Body of pancreas (tissue), 4 donors: ENCODE measurements around the gene SLC52A3. TPM values are rescaled to one million over a fixed set of nuclear protein-coding genes. Genes with fewer than 3 reads are reported as not detected.
A peak's percentile ranks its signal among the peaks of the same experiment; 100 is the strongest.

Source experiments
- ATAC-seq: fragments of 150-250 bp; one replicate; pipeline ENCODE4 v1.9.1; 2016
- DNase-seq, 4 donors: peaks; one replicate each; pipeline ENCODE4 v3.0.0-alpha.2; 2019
- H3K27ac ChIP-seq, 4 donors: fragments of 200-600 bp; sonication (generic); 1 replicate in 3 of 4; 2 replicates in 1 of 4; pipeline versions ENCODE4 v1.5.1 to v1.6.1; 2016 to 2019; ENCODE audit warnings: mild to moderate bottlenecking in 1 of 4, mixed read lengths in 1 of 4, moderate library complexity in 1 of 4
- H3K27me3 ChIP-seq, 2 donors: fragments of 200-600 bp; sonication (generic); one replicate each; pipeline ENCODE4 v1.6.0; 2016; ENCODE audit warnings: mild to moderate bottlenecking in 1 of 2
- H3K36me3 ChIP-seq, 2 donors: fragments of 200-600 bp; sonication (generic); replicated peaks in 1 of 2; 2 replicates each; pipeline ENCODE4 v1.5.1; 2016; ENCODE audit warnings: low read depth in 2 of 2; ENCODE audit not compliant: insufficient read depth in 1 of 2
- H3K4me1 ChIP-seq: fragments of 200-600 bp; sonication (generic); one replicate; pipeline ENCODE4 v1.6.0; 2016
- H3K4me3 ChIP-seq, 2 donors: fragments of 200-600 bp; sonication (generic); 1 replicate in 1 of 2; 2 replicates in 1 of 2; pipeline ENCODE4 v1.5.1; 2016 to 2019
- H3K9me3 ChIP-seq, 3 donors: fragments of 200-600 bp; sonication (generic); 1 replicate in 2 of 3; 2 replicates in 1 of 3; pipeline ENCODE4 v1.5.1; 2016
- CTCF ChIP-seq, 7 experiments: fragments of 450-650 bp in 4 of 7; fragments of 200-600 bp in 3 of 7; sonication (generic) in 3 of 7; IDR thresholded peaks; one replicate each; pipeline ENCODE4 v1.5.1; 2016 to 2019; ENCODE audit warnings: antibody characterized with exemption in 7 of 7
- POLR2A ChIP-seq, 3 donors: fragments of 450-650 bp; IDR thresholded peaks; one replicate each; pipeline ENCODE4 v1.6.1; 2016; ENCODE audit warnings: antibody characterized with exemption in 3 of 3, mild to moderate bottlenecking in 2 of 3
- WGBS, 2 donors: methylation state at CpG; one replicate each; pipeline ENCODE4 v1.1.5; 2017; 5-methylcytosine and 5-hydroxymethylcytosine counted together
- intact Hi-C: fragments of 100-400 bp; cut with DNase I; formaldehyde crosslinking; loops from one replicate; pipeline ENCODE4 v1.15.1; 2023
- total RNA-seq, 2 donors: library from RNA; depleted of rRNA; stranded (reverse); fragments of >200 nt; gene quantifications; one replicate each; pipeline ENCODE4 v1.1.0, GENCODE V29; 2016

The SLC52A3 gene
- total RNA-seq, 2 donors from 2014 or later: 0.33 to 1.3 TPM

DNA sequence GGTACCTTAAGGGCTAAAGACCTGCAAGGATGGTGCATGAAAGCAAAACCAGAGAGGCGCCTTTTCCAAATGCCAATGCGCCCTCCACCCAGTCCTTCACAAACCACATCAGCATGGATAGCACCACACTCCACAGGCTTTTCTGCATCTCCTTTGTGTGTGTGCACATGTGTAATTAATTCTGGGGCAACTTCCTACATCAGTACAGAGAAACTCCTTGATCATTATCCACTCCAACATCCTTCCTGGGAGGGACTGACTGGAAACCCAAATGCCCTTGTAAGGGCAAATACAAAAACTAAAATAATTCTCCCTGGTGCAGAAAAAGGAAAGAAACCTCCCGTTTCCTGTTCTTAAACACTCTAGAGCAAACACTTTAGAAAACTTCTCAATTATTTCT, 10.8 kb downstream of the SLC52A3 start:
- Histone ChIP-seq H3K4me3 (no peak overlapping the region), H3K27me3 (no peaks in the 10 kb centered on the region), H3K27ac (no peak overlapping the region), H3K4me1 (no peaks in the 10 kb centered on the region), H3K36me3 (no peaks in the 10 kb centered on the region), H3K9me3 (no peaks in the 10 kb centered on the region)
- no peak for DNase-seq
- ATAC-seq: no peak
- TF ChIP-seq POLR2A (IDR thresholded peaks at IDR 0.05): no peak
- WGBS, 2 donors: 48 to 59% methylated on average over 3 of the region's 3 CpGs
- intact Hi-C loops: no loop called here

GRCh38 chr20:755941-756340, 12.4 kb downstream of the SLC52A3 start:
- H3K36me3 ChIP-seq: no peaks in the 10 kb centered on the region
- no peak for DNase-seq
- WGBS, 2 donors: 58 to 62% methylated on average over 6 of the region's 6 CpGs
- H3K4me1 ChIP-seq: no peaks in the 10 kb centered on the region
- no peak overlapping the region for H3K4me3 ChIP-seq
- H3K27ac ChIP-seq: no peak overlapping the region
- no peaks in the 10 kb centered on the region for H3K27me3 ChIP-seq
- no peaks in the 10 kb centered on the region for H3K9me3 ChIP-seq
- intact Hi-C loops: no loop called here
- TF ChIP-seq POLR2A (IDR thresholded peaks at IDR 0.05) (no peak), CTCF (IDR thresholded peaks at IDR 0.05) (no peak)
- ATAC-seq: no peak

GRCh38 chr20:754904-755303, 13.4 kb downstream of the SLC52A3 start:
- intact Hi-C loops: no loop called here
- no peaks in the 10 kb centered on the region for H3K9me3 ChIP-seq
- TF ChIP-seq CTCF (IDR thresholded peaks at IDR 0.05) (no peak), POLR2A (IDR thresholded peaks at IDR 0.05) (no peak)
- H3K36me3 ChIP-seq: no peaks in the 10 kb centered on the region
- H3K4me3 ChIP-seq: no peak overlapping the region
- DNase-seq: no peak
- WGBS, 2 donors: 59 to 72% methylated on average over 3 of the region's 3 CpGs
- no peak for ATAC-seq
- H3K4me1 ChIP-seq: no peaks in the 10 kb centered on the region
- H3K27ac ChIP-seq: no peak overlapping the region
- H3K27me3 ChIP-seq: no peaks in the 10 kb centered on the region

DNA sequence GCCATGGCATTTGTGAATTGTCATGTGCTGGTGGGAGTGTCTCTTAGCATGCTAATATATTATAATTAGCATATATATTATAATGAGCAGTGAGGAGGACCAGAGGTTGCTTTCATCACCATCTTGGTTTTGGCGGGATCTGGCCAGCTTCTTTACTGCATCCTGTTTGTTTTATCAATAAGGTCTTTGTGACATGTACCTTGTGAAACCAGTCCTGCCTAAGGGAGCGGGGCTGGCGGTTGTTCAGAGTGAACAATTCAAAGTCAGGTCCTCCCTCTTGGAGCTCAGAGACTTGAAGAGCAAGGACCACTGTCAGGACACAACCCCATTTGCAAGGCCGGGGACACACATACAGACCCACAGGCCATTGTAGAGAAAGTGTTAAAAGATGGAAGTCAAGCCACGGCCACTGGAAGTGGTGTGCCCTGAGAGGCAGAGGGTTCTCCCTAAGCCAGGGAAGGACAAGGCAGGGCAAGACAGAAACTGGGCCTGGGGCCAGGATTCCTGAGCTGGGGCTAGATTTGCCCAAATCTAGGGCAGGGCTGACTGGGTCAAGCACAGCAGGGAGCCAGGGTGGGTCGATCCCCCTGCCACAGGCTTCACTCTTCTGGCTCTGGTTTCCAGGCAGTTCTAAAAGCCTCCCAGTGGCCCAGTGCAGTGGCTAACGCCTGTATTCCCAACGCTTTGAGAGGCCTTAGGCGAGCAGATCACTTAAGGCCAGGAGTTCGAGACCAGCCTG, 14.2 kb downstream of the SLC52A3 start:
- Histone ChIP-seq H3K27ac (no peak overlapping the region), H3K4me1 (no peaks in the 10 kb centered on the region), H3K27me3 (no peaks in the 10 kb centered on the region), H3K9me3 (no peaks in the 10 kb centered on the region), H3K36me3 (no peaks in the 10 kb centered on the region), H3K4me3 (no peak overlapping the region)
- DNase-seq: peak in 1 of 4 donors; percentile 39
- intact Hi-C loops: no loop called here
- WGBS, 2 donors: 54 to 58% methylated on average over 7 to 10 of the region's 10 CpGs
- TF ChIP-seq CTCF (IDR thresholded peaks at IDR 0.05) (no peak), POLR2A (IDR thresholded peaks at IDR 0.05) (no peak)
- peak; percentile 40 for ATAC-seq

- Histone ChIP-seq H3K4me3 (no peak overlapping the region), H3K27ac (no peak overlapping the region), H3K9me3 (no peaks in the 10 kb centered on the region), H3K4me1 (no peaks in the 10 kb centered on the region), H3K27me3 (no peaks in the 10 kb centered on the region), H3K36me3 (no peaks in the 10 kb centered on the region)
- intact Hi-C loops: no loop called here
- ATAC-seq: no peak
- TF ChIP-seq POLR2A (IDR thresholded peaks at IDR 0.05): no peak
- no peak for TF ChIP-seq CTCF (IDR thresholded peaks at IDR 0.05)
- WGBS, 2 donors: 58 to 70% methylated on average over 3 of the region's 3 CpGs
- DNase-seq: no peak
Measured at GRCh38 chr20:753136-753535, 15.2 kb downstream of the SLC52A3 start.
